Spleen (tissue), 7 donors: ENCODE measurements around the gene PLXNC1.

Experiments used
- CTCF ChIP-seq, 11 experiments: fragments of 200-600 bp in 7 of 11; fragments of 450-650 bp in 4 of 11; sonication (generic) in 4 of 11; IDR thresholded peaks in 8 of 11; conservative IDR thresholded peaks in 3 of 11; 1 replicate in 7 of 11; 2 replicates in 4 of 11; pipeline versions ENCODE4 v1.4.0 to v1.8.0; 2016 to 2021; ENCODE audit warnings: antibody characterized with exemption in 11 of 11, inconsistent platforms in 4 of 11, mild to moderate bottlenecking in 1 of 11
- POLR2A ChIP-seq, 3 donors: fragments of 450-650 bp; IDR thresholded peaks; one replicate each; pipeline ENCODE4 v1.5.1; 2017; ENCODE audit warnings: antibody characterized with exemption in 3 of 3, mild to moderate bottlenecking in 1 of 3
- donor health status: DM: no; HTN: no; CAD: no; lungs with moderate emphysema.
- donor health status: DM: no; HTN: no; CAD: no.
- donor health status: DM: no; HTN: no; CAD: no.

- TF ChIP-seq CTCF (IDR thresholded peaks at IDR 0.05 in 8 of 11, conservative IDR thresholded peaks at IDR 0.05 in 3 of 11) (no peak), POLR2A (IDR thresholded peaks at IDR 0.05) (no peak)
These were observed 59.1 kb downstream of the PLXNC1 start for GRCh38 chr12:94207467-94207848.
